Daoy (cell line): ENCODE results near the gene SPCS3. TPM values are rescaled to one million over a fixed set of nuclear protein-coding genes. Genes with fewer than 3 reads are reported as not detected.
"Not testable (repeated sequence)": the region's sequence is repeated elsewhere in the genome, so short reads cannot be mapped to it uniquely, and the experiment has no call there.

Experiments used
- DNase-seq: peaks from one replicate; pipeline ENCODE4 v3.0.0-alpha.2; 2015; ENCODE audit warnings: low read depth
- total RNA-seq: library from RNA; depleted of rRNA; stranded (reverse); fragments of >200 nt; shearing (Covaris generic); gene quantifications from 2 replicates; pipeline ENCODE4 v1.2.3, GENCODE V29; 2014; rRNA removed

The SPCS3 gene
- 54.6 and 73.1 TPM in 2 replicates for total RNA-seq

- peak; percentile 93 for DNase-seq
Observed at GRCh38 chr4:176319704-176320339, at the start of gene SPCS3. Gene SPCS3, plus strand, starts transcription at chr4:176319966. Its CDS starts 111 bp downstream, at chr4:176320077.

GRCh38 chr4:176270669-176271068 is 49.1 kb upstream of the SPCS3 start:
- peak; percentile 94 for DNase-seq

GRCh38 chr4:176271749-176272148 is 48.0 kb upstream of the SPCS3 start:
- DNase-seq, result peak; percentile 20

- no peak for DNase-seq
Observed at GRCh38 chr4:176272799-176273198, 47.0 kb upstream of the SPCS3 start.

GRCh38 chr4:176273736-176274135 is 46.0 kb upstream of the SPCS3 start:
- no peak for DNase-seq

- peak; percentile 38 for DNase-seq
Observed at GRCh38 chr4:176274441-176274840, 45.3 kb upstream of the SPCS3 start.

GRCh38 chr4:176276710-176277109 is 43.1 kb upstream of the SPCS3 start:
- no peak for DNase-seq

- DNase-seq, result peak; percentile 57
Observed at GRCh38 chr4:176277162-176277904, 42.4 kb upstream of the SPCS3 start.

GRCh38 chr4:176279560-176279959 is 40.2 kb upstream of the SPCS3 start:
- DNase-seq, result not testable (repeated sequence)

- DNase-seq, result no peak
Observed at GRCh38 chr4:176286728-176287127, 33.0 kb upstream of the SPCS3 start.

GRCh38 chr4:176287546-176287945 is 32.2 kb upstream of the SPCS3 start:
- DNase-seq, result no peak

GRCh38 chr4:176288020-176288419 is 31.7 kb upstream of the SPCS3 start:
- no peak for DNase-seq

- no peak for DNase-seq
Observed at GRCh38 chr4:176289561-176289960, 30.2 kb upstream of the SPCS3 start.

- no peak for DNase-seq
Observed at GRCh38 chr4:176290520-176290919, 29.2 kb upstream of the SPCS3 start.

- DNase-seq, result no peak
Observed at GRCh38 chr4:176291748-176292147, 28.0 kb upstream of the SPCS3 start.

- no peak for DNase-seq
Observed at GRCh38 chr4:176292920-176293319, 26.8 kb upstream of the SPCS3 start.

- no peak for DNase-seq
Observed at GRCh38 chr4:176293660-176294059, 26.1 kb upstream of the SPCS3 start.

GRCh38 chr4:176295907-176296306 is 23.9 kb upstream of the SPCS3 start:
- not testable (repeated sequence) for DNase-seq

- DNase-seq, result no peak
Observed at GRCh38 chr4:176298664-176299063, 21.1 kb upstream of the SPCS3 start.

GRCh38 chr4:176300036-176300435 is 19.7 kb upstream of the SPCS3 start:
- DNase-seq, result no peak

GRCh38 chr4:176300565-176300964 is 19.2 kb upstream of the SPCS3 start:
- DNase-seq, result no peak

GRCh38 chr4:176302283-176303275 is 17.2 kb upstream of the SPCS3 start:
- DNase-seq, result peak; percentile 36
